Measurements from ENCODE around the gene IL3RA.

DNA sequence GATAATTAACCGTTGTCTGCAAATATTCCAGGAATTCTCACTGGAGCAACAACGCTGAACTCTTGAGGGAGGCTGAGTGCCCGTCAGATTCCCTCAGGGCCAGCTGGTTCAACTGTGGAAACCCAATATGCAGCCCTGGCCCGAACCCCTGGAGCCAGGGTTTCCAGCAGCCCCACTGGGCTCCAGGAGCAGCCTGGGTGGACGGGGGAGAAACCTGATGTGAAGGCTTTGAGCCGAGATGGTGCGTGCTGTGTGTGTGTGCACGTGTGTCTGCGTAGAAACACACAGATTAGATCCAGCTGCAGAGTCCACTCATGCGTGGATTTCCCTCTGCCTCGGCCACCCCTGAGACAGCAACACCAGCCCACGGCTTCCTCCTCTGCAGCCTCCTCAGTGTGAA is 74.7 kb downstream of the IL3RA start:
- TF ChIP-seq, protein P1, sequence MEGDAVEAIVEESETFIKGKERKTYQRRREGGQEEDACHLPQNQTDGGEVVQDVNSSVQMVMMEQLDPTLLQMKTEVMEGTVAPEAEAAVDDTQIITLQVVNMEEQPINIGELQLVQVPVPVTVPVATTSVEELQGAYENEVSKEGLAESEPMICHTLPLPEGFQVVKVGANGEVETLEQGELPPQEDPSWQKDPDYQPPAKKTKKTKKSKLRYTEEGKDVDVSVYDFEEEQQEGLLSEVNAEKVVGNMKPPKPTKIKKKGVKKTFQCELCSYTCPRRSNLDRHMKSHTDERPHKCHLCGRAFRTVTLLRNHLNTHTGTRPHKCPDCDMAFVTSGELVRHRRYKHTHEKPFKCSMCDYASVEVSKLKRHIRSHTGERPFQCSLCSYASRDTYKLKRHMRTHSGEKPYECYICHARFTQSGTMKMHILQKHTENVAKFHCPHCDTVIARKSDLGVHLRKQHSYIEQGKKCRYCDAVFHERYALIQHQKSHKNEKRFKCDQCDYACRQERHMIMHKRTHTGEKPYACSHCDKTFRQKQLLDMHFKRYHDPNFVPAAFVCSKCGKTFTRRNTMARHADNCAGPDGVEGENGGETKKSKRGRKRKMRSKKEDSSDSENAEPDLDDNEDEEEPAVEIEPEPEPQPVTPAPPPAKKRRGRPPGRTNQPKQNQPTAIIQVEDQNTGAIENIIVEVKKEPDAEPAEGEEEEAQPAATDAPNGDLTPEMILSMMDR (IDR thresholded peaks at IDR 0.05), result no peak
- TF ChIP-seq POLR2AphosphoS5 (IDR thresholded peaks at IDR 0.05) (no peak), POLR2A (IDR thresholded peaks at IDR 0.05; ENCODE audit: low read depth) (no peak)
